Ishikawa (cell line): ENCODE measurements around the gene ERN2.
A peak's percentile ranks its signal among the peaks of the same experiment; 100 is the strongest.

Experiments used
- CEBPB ChIP-seq: IDR thresholded peaks from 2 replicates; pipeline ENCODE4 v1.6.1; 2012
- CREB1 ChIP-seq: IDR thresholded peaks from 2 replicates; pipeline ENCODE4 v1.6.1; 2012; ENCODE audit warnings: low read depth
- EGR1 ChIP-seq: IDR thresholded peaks from 2 replicates; pipeline ENCODE4 v1.6.1; 2012
- EP300 ChIP-seq: IDR thresholded peaks from 2 replicates; pipeline ENCODE4 v1.6.1; 2012; ENCODE audit warnings: borderline replicate concordance
- FOXM1 ChIP-seq: IDR thresholded peaks from 2 replicates; pipeline ENCODE4 v1.6.1; 2012; ENCODE audit warnings: low read depth, borderline replicate concordance
- NFIC ChIP-seq: IDR thresholded peaks from 2 replicates; pipeline ENCODE4 v1.6.1; 2012
- RAD21 ChIP-seq: IDR thresholded peaks from 2 replicates; pipeline ENCODE4 v1.6.1; 2012; ENCODE audit warnings: low read depth
- TAF1 ChIP-seq: IDR thresholded peaks from 2 replicates; pipeline ENCODE4 v1.6.1; 2012; ENCODE audit warnings: low read depth, mild to moderate bottlenecking
- TCF12 ChIP-seq: IDR thresholded peaks from 2 replicates; pipeline ENCODE4 v1.6.1; 2012; ENCODE audit warnings: low read depth
- TEAD4 ChIP-seq: IDR thresholded peaks from 2 replicates; pipeline ENCODE4 v1.6.1; 2012
- YY1 ChIP-seq: IDR thresholded peaks from 2 replicates; pipeline ENCODE4 v1.6.1; 2012; ENCODE audit warnings: low read depth
- ZBTB7A ChIP-seq: IDR thresholded peaks from 2 replicates; pipeline ENCODE4 v1.6.1; 2012; ENCODE audit warnings: low read depth
- TF ChIP-seq, protein P1 (sequence below): IDR thresholded peaks from 2 replicates; pipeline ENCODE4 v1.6.1; 2012; ENCODE audit warnings: low read depth, mild to moderate bottlenecking
- TF ChIP-seq, protein P2 (sequence below): IDR thresholded peaks from 2 replicates; pipeline ENCODE4 v1.6.1; 2012
- TF ChIP-seq, protein P3 (sequence below): IDR thresholded peaks from 2 replicates; pipeline ENCODE4 v1.6.1; 2012

The ERN2 gene

DNA sequence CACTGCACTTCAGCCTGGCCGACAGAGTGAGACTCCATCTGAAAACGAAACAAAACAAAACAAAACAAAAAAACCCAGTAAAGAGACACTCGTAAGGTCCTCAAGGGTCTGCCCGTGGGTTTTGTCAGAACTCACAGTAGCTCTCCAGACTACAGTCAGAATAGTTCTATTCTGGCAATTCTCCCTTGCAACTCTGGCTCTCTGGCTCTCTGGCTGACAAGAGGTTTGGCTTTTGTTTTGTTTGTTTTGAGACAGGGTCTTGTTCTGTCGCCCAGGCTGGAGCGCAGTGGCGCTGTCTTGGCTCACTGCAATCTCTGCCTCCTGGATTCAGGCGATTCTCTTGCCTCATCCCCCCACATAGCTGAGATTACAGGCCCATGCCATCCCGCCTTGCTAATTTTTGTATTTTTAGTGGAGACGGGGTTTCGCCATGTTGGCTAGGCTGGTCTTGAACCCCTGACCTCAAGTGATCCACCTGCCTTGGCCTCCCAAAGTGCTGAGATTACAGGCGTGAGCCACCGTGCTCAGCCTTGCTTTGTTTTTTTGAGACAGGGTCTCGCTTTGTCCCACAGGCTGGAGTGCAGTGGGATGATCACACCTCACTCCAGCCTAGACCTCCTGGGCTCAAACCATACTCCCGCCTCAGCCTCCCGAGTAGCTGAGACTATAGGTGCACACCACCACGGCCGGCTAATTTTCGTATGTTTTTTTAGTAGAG, 21.3 kb upstream of the ERN2 start:
- no peak for TF ChIP-seq RAD21
- no peak for TF ChIP-seq EP300
- TF ChIP-seq TAF1, result no peak
- TF ChIP-seq NFIC, result no peak
- TF ChIP-seq, protein P1, sequence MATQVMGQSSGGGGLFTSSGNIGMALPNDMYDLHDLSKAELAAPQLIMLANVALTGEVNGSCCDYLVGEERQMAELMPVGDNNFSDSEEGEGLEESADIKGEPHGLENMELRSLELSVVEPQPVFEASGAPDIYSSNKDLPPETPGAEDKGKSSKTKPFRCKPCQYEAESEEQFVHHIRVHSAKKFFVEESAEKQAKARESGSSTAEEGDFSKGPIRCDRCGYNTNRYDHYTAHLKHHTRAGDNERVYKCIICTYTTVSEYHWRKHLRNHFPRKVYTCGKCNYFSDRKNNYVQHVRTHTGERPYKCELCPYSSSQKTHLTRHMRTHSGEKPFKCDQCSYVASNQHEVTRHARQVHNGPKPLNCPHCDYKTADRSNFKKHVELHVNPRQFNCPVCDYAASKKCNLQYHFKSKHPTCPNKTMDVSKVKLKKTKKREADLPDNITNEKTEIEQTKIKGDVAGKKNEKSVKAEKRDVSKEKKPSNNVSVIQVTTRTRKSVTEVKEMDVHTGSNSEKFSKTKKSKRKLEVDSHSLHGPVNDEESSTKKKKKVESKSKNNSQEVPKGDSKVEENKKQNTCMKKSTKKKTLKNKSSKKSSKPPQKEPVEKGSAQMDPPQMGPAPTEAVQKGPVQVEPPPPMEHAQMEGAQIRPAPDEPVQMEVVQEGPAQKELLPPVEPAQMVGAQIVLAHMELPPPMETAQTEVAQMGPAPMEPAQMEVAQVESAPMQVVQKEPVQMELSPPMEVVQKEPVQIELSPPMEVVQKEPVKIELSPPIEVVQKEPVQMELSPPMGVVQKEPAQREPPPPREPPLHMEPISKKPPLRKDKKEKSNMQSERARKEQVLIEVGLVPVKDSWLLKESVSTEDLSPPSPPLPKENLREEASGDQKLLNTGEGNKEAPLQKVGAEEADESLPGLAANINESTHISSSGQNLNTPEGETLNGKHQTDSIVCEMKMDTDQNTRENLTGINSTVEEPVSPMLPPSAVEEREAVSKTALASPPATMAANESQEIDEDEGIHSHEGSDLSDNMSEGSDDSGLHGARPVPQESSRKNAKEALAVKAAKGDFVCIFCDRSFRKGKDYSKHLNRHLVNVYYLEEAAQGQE, result no peak
- no peak for TF ChIP-seq CREB1
- no peak for TF ChIP-seq FOXM1
- TF ChIP-seq TEAD4, result no peak
- no peak for TF ChIP-seq TCF12
- no peak for TF ChIP-seq EGR1
- TF ChIP-seq ZBTB7A, result no peak
- TF ChIP-seq YY1, result no peak
- TF ChIP-seq, protein P2, sequence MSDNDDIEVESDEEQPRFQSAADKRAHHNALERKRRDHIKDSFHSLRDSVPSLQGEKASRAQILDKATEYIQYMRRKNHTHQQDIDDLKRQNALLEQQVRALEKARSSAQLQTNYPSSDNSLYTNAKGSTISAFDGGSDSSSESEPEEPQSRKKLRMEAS, result no peak
- no peak for TF ChIP-seq CEBPB
- TF ChIP-seq, protein P3, sequence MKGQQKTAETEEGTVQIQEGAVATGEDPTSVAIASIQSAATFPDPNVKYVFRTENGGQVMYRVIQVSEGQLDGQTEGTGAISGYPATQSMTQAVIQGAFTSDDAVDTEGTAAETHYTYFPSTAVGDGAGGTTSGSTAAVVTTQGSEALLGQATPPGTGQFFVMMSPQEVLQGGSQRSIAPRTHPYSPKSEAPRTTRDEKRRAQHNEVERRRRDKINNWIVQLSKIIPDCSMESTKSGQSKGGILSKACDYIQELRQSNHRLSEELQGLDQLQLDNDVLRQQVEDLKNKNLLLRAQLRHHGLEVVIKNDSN, result no peak

DNA sequence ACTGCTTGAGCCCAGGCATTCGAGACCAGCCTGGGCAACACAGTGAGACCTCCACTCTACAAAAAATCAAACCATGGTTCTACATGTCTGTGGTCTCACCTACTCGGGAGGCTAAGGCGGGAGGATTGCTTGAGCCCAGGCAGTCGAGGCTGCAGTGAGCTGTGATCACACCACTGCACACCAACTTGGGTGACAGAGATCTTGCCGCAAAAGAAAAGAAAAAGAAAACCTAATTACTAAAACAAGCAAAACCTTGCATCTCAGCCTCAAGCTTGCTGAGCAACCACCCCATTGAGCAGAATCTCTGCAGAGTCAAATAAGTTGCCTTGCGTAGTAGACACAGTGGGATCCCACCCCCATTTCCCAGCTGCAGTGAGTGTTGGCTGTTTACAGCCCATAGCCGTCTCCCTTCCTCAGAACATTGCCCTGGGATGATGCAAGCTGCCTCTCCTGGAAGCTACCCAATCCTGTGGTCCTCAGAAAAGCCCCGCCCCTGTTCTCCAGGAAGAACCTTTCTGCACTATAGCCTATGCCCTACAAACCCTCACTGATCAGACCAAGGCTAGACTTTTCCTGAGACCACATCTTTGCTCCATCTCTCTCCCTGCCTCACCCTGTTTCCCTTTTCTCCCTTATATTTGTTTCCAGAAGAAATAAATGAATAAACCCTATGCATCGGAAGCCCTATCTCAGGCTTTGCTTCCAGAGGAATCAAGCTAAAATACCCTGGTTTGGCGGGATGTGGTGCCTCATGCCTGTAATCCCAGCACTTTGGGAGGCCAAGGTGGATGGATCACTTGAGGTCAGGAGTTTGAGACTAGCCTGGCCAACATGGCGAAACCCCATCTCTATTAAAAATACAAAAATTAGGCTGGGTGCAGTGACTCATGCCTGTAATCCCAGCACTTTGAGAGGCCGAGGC, 16.7 kb upstream of the ERN2 start:
- TF ChIP-seq CEBPB (peak; percentile 47; the same call in 1 of the 2 replicates), ZBTB7A (no peak)

DNA sequence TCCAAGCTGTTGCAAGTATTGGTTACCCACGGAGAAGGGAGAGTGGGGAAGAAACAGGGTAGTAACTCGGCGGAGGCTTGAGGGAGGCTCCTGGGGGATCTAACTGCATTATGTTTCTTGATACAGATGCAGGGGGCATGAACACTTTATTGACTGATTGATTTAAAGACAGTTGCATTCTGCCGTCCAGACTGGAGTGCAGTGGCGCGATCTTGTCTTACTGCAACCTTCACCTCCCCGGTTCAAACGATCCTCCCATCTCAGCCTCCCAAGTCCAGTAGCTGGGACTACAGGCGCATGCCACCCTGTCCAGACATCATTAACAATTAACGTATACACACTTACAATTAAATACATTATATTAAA, 15.1 kb upstream of the ERN2 start:
- TF ChIP-seq RAD21 (no peak), CREB1 (no peak), TCF12 (no peak), CEBPB (no peak), ZBTB7A (no peak), EGR1 (no peak), TAF1 (no peak), NFIC (no peak), FOXM1 (no peak), EP300 (no peak), TEAD4 (no peak), YY1 (no peak)
- TF ChIP-seq, protein P3, result no peak
- TF ChIP-seq, protein P2, result no peak
- TF ChIP-seq, protein P1, result no peak

DNA sequence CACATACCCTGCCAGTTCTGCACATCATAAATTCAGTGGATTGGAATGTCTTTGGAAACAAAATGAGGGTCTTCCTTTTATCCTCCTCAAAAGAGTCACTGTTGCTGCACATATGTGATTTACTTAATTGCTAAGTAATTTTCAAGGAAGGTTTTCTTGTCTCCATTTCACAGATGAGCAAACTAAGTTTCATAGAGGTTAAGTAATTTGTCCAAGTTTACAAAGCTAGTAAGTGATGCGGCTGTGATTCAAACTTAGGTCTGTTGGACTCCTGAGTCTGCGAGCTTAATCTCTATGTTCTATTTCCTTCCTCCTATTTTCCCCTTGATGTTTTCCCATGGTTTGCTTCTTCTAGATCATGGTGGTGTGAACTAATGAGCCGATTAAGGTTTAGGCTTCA, 13.7 kb upstream of the ERN2 start:
- no peak for TF ChIP-seq TCF12
- no peak for TF ChIP-seq FOXM1
- TF ChIP-seq, protein P3, result no peak
- TF ChIP-seq YY1, result no peak
- TF ChIP-seq NFIC, result no peak
- no peak for TF ChIP-seq ZBTB7A
- TF ChIP-seq, protein P1, result no peak
- TF ChIP-seq RAD21, result no peak
- TF ChIP-seq TEAD4, result no peak
- TF ChIP-seq, protein P2, result no peak
- no peak for TF ChIP-seq CEBPB
- TF ChIP-seq EGR1, result no peak
- no peak for TF ChIP-seq EP300
